ENCODE data around the gene CRTC3. TPM values are rescaled to one million over a fixed set of nuclear protein-coding genes. Genes with fewer than 3 reads are reported as not detected.
A peak's percentile ranks its signal among the peaks of the same experiment; 100 is the strongest.

CRTC3 gene
- total and polyA plus RNA-seq, 2 of the 13 experiments (the other 11 are each of a cell fraction or from before 2014, with no cell fraction given), result 8.4 to 11.8 TPM

- Histone ChIP-seq H3K27me3 (ENCODE audit: control insufficient read depth in 1 of 2, insufficient read depth in 2 of 2, low read length in 2 of 2) (peaks cover 2 to 3% of the 10 kb centered on the region in 2 experiments; a peak in 2 of 5 replicates), H4K20me1 (ENCODE audit: insufficient read depth, low read length) (no peaks in the 10 kb centered on the region; the same call in 1 of the 2 replicates), H3K79me2 (ENCODE audit: insufficient read depth, low read length) (no peaks in the 10 kb centered on the region), H3K4me2 (ENCODE audit: low read depth, low read length) (peak overlapping the region; percentile 18; the same call in 1 of the 2 replicates), H3K9me3 (ENCODE audit: low read length) (no peaks in the 10 kb centered on the region), H3K4me1 (ENCODE audit: insufficient read depth, low read length) (peaks cover 34% of the 10 kb centered on the region), H3K4me3 (replicated peaks in 1 of 3; ENCODE audit: insufficient read depth in 1 of 3, low read depth in 2 of 3, low read length in 3 of 3) (no peak overlapping the region; a peak in 1 of 6 replicates), H3K9ac (ENCODE audit: insufficient read depth, low read depth, low read length) (no peak overlapping the region), H2AFZ (ENCODE audit: low read length) (no peak overlapping the region), H3K27ac (ENCODE audit: extremely low read length, insufficient read depth, low read length) (no peak overlapping the region), H3K36me3 (replicated peaks in 1 of 2; ENCODE audit: control insufficient read depth in 1 of 2, insufficient read depth in 2 of 2, low read length in 2 of 2) (no peaks in the 10 kb centered on the region)
- ATAC-seq, result no peak
- BruUV-seq (replicated peaks), result no TSS peak
- POLR2A ChIA-PET, result interaction anchor here (1.5 kb wide), 1 partner anchor 14 kb away, joined by 4 read pairs; no protein-coding TSS in a partner anchor
- FAIRE-seq, result no peak
- in situ Hi-C loops (cut with HindIII; ENCODE audit: extremely low pct_ligation_motif_present, low pct_unique_long_range_greater_than_20kb) (no loop called here), intact Hi-C loops (cut with micrococcal nuclease; ENCODE audit: unreplicated experiment) (no loop called here)
- TF ChIP-seq RCOR2 (CRISPR knock-in tag; IDR thresholded peaks at IDR 0.05), result no peak
- peak; percentile 30; the same call in 1 of the 2 replicates for TF ChIP-seq ZNF687 (CRISPR knock-in tag; IDR thresholded peaks at IDR 0.05)
- TF ChIP-seq ZNF543 (CRISPR knock-in tag; IDR thresholded peaks at IDR 0.05), result no peak
- TF ChIP-seq ZNF850 (CRISPR knock-in tag; conservative IDR thresholded peaks at IDR 0.05), result no peak
- 27% methylated on average over 14 of the region's 14 CpGs for WGBS (ENCODE audit: low lambda C conversion rate)
- no peak for DNase-seq (ENCODE audit: low spot score)
- CTCF ChIA-PET (ENCODE audit: low intra/inter-chr PET ratio, low total read pairs), result no interaction called here
Measured at GRCh38 chr15:90650956-90651689, 121.4 kb downstream of the CRTC3 start.
